Measurements from ENCODE around the gene CEND1.

The CEND1 gene

GRCh38 chr11:783581-784015 lies 6.3 kb downstream of the CEND1 start:
- no peak overlapping the region for H3K4me3 ChIP-seq (ENCODE audit: low read length)
- TF ChIP-seq, protein P1, sequence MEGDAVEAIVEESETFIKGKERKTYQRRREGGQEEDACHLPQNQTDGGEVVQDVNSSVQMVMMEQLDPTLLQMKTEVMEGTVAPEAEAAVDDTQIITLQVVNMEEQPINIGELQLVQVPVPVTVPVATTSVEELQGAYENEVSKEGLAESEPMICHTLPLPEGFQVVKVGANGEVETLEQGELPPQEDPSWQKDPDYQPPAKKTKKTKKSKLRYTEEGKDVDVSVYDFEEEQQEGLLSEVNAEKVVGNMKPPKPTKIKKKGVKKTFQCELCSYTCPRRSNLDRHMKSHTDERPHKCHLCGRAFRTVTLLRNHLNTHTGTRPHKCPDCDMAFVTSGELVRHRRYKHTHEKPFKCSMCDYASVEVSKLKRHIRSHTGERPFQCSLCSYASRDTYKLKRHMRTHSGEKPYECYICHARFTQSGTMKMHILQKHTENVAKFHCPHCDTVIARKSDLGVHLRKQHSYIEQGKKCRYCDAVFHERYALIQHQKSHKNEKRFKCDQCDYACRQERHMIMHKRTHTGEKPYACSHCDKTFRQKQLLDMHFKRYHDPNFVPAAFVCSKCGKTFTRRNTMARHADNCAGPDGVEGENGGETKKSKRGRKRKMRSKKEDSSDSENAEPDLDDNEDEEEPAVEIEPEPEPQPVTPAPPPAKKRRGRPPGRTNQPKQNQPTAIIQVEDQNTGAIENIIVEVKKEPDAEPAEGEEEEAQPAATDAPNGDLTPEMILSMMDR (IDR thresholded peaks at IDR 0.05; ENCODE audit: insufficient read depth, low read depth, low read length, missing control alignments), result peak; percentile 89
- DNase-seq (ENCODE audit: low read depth), result peak; percentile 87

DNA sequence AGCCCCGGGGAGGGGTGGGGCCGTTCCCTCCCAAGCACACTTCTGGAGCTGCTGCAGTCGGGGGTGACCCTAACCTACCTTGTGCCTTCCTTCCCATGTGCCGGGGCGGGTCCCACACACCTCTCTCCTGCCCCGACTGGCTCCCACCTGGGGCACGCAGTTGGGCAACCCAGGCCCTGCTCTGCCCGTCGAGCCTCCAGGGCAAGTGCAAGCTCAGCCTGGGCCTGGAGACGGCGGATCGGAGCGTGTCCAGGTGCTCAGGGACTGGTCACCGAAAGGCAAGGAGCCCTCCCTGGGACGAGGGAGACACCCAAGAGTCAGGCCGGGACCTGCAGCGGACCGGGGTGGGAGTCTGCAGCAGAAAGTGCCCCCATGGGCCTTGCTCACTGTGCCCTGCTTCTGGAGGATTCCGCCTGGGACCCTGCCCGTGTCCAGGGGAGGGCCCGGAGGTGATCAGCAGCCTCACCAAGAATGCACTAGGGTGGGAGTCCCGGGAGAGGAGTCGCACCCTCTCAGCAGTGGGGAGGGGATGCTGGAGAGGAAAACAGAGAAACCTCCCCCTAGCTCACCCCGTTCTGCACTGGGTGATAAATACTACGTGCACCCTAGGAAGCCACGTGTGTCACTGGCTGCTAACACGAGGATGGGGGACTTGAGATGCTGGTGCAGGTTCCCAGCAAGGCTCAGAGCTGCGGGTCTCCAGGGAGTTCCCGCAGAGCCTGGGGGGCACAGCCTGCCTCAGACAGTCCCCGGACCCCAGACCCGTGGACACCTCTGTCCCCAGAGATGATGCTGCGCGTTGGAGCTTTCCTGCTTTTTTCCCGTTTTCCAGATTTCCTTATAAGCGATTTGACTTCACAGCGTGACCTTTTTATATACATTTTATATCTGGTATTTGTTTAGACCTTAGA lies 7.4 kb downstream of the CEND1 start:
- TF ChIP-seq, protein P1 (IDR thresholded peaks at IDR 0.05; ENCODE audit: insufficient read depth, low read depth, low read length, missing control alignments), result no peak
- no peak overlapping the region for H3K4me3 ChIP-seq (ENCODE audit: low read length)
- no peak for DNase-seq (ENCODE audit: low read depth)

- DNase-seq (ENCODE audit: low read depth), result no peak
- no peak overlapping the region for H3K4me3 ChIP-seq (ENCODE audit: low read length)
- TF ChIP-seq, protein P1 (IDR thresholded peaks at IDR 0.05; ENCODE audit: insufficient read depth, low read depth, low read length, missing control alignments), result no peak
These were observed 9.8 kb downstream of the CEND1 start for GRCh38 chr11:779955-780532.

DNA sequence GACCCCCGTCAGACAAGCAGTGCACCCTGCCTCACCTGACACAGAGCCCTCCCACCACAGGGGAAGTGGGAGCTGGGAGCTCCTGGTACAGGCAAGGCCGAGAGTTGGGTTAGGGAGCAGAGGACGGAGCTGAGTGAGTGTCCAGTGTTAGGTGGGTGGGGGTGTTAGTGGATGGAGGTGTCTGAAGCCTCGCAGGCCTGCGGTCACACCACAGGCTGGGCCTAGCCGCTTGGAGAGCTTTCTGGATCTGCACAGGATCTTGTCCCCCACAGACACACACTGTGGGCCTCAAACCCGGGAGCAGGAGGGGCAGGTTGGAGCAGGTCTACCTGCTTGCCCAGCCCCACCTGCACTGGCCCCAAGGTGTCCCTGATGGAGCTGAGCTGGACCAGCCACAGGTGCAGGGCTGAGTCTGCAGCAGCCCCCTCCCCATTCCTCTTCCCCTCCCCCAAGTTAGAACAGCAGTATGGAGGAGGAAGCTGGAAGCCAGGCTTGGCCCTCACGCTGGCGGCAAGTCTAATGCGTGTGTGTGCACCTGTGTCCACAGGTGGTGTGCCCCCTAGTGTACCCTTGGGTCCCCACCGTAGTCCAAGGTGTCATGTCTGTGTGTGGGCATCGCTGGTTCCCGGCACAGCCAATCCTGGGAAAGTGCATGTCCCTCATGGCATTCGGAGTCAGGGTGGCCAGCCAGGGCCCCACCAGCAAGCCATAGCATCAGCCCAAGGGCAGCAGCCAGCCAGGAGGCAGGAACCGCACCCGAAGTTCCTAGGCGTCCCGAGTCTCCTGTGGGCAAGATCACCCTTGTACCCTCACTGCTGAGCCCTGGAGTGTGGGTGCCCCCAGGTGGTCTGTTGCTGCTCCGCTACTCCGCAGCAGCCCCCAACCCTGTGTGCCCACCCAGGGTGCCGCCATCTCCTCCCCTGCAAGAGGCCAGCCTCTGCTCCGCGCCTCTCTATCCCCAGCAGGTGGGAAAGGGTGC lies 10.6 kb downstream of the CEND1 start:
- DNase-seq (ENCODE audit: low read depth), result no peak
- no peak overlapping the region for H3K4me3 ChIP-seq (ENCODE audit: low read length)
- TF ChIP-seq, protein P1 (IDR thresholded peaks at IDR 0.05; ENCODE audit: insufficient read depth, low read depth, low read length, missing control alignments), result no peak

- DNase-seq (ENCODE audit: low read depth), result peak; percentile 90
- TF ChIP-seq, protein P1 (IDR thresholded peaks at IDR 0.05; ENCODE audit: insufficient read depth, low read depth, low read length, missing control alignments), result no peak
- H3K4me3 ChIP-seq (ENCODE audit: low read length), result peak within 1 kb of the TSS; percentile 82
These were observed 12.3 kb downstream of the CEND1 start, which contains the start of gene GATD1 for GRCh38 chr11:777288-778255. Gene GATD1 (minus strand): TSS chr11:777487. CDS start chr11:777462, 25 bp downstream.
